SK-N-MC (cell line): Measurements from ENCODE around the gene EOLA1.
"Not testable (repeated sequence)": the region's sequence is repeated elsewhere in the genome, so short reads cannot be mapped to it uniquely, and the experiment has no call there.

Experiments used
- EZH2 ChIP-seq: fragments of 200-600 bp; sonication (generic); IDR thresholded peaks from one replicate; pipeline ENCODE4 v1.6.1; 2017; ENCODE audit warnings: antibody characterized with exemption
- POLR2AphosphoS5 ChIP-seq: IDR thresholded peaks from 2 replicates; pipeline ENCODE4 v1.6.1; 2012; ENCODE audit warnings: mild to moderate bottlenecking, low read depth, low read length, borderline replicate concordance

DNA sequence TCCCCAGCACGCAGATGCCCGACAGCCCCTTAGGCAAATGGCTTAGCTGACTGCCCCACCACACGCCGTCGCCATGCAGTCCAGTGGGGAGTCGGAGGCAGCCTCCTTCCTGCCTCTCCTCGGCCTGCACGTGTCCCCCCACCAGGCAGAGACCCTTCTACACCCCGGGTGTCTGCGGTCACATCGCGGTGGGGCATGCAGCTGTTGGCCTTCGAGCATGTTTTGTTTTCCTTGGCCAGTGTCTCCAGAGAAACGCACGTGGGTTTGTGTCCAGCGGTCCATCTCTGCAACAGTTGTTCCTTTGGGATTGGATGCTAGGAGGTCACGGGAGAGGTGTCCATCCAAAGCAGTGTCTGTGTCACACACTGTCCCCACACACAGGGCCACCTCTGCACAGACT lies 54.4 kb downstream of the EOLA1 start, which contains the start of gene HSFX2:
- TF ChIP-seq POLR2AphosphoS5, EZH2: not testable (repeated sequence)
